ENCODE measurements around the gene WDR5. TPM values are rescaled to one million over a fixed set of nuclear protein-coding genes. Genes with fewer than 3 reads are reported as not detected.

The WDR5 gene
- total and polyA plus RNA-seq, 9 of the 15 experiments (the other 6 are each of a cell fraction or from before 2014, with no cell fraction given), result 3.0 to 56.8 (median 38.6) TPM

DNA sequence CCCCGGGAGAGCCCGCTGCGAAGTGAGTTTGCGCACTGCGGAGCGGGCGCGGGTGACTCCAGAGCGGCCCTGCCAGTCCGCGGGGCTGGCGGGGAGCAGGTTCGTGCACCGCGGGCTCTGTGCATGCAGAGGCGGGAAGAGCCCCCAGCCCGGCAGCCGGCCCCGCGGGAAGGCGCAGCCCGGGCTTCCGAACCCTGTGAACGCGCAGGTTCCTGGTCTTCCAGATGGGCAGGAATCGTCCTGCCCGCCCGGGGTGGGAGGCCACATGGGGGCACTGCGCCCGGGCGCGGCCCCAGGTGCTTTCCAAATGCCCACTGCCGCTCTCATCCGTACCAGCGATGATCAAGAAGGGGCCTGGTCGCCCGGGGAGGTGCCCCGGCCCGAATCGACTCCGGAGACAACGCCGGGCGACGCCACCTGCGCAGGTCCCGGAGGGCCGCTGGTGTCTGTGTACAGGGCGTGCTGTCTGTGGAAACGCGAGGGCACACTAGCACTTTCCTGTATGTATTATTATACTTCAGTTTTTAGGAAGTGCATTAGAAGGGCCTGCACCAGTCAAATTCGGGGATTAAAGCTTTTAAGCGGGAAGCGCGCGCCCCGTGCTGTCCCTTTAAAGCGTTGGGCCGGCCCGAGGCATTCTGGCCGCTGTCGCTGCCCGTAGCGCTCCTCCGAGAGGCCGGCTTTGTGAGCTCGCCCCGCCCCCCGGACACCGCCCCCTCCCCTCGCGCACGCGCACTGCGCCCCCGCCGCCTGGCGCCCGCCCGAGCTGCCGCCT lies at the start of gene WDR5 (continued):
- TF ChIP-seq GATAD2A (IDR thresholded peaks at IDR 0.05), result no peak
- no peak for TF ChIP-seq STAT5A (IDR thresholded peaks at IDR 0.05; ENCODE audit: borderline replicate concordance, low read length)
- no peak for TF ChIP-seq PTTG1 (tag; IDR thresholded peaks at IDR 0.05; ENCODE audit: low read depth)
- TF ChIP-seq ARNT (IDR thresholded peaks at IDR 0.05), result no peak
- TF ChIP-seq EGR1 (conservative IDR thresholded peaks at IDR 0.05), result no peak
- no peak for TF ChIP-seq FIP1L1 (IDR thresholded peaks at IDR 0.05; ENCODE audit: low read depth, low read length, poor library complexity, severe bottlenecking)
- TF ChIP-seq, protein P1, sequence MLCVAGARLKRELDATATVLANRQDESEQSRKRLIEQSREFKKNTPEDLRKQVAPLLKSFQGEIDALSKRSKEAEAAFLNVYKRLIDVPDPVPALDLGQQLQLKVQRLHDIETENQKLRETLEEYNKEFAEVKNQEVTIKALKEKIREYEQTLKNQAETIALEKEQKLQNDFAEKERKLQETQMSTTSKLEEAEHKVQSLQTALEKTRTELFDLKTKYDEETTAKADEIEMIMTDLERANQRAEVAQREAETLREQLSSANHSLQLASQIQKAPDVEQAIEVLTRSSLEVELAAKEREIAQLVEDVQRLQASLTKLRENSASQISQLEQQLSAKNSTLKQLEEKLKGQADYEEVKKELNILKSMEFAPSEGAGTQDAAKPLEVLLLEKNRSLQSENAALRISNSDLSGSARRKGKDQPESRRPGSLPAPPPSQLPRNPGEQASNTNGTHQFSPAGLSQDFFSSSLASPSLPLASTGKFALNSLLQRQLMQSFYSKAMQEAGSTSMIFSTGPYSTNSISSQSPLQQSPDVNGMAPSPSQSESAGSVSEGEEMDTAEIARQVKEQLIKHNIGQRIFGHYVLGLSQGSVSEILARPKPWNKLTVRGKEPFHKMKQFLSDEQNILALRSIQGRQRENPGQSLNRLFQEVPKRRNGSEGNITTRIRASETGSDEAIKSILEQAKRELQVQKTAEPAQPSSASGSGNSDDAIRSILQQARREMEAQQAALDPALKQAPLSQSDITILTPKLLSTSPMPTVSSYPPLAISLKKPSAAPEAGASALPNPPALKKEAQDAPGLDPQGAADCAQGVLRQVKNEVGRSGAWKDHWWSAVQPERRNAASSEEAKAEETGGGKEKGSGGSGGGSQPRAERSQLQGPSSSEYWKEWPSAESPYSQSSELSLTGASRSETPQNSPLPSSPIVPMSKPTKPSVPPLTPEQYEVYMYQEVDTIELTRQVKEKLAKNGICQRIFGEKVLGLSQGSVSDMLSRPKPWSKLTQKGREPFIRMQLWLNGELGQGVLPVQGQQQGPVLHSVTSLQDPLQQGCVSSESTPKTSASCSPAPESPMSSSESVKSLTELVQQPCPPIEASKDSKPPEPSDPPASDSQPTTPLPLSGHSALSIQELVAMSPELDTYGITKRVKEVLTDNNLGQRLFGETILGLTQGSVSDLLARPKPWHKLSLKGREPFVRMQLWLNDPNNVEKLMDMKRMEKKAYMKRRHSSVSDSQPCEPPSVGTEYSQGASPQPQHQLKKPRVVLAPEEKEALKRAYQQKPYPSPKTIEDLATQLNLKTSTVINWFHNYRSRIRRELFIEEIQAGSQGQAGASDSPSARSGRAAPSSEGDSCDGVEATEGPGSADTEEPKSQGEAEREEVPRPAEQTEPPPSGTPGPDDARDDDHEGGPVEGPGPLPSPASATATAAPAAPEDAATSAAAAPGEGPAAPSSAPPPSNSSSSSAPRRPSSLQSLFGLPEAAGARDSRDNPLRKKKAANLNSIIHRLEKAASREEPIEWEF (CRISPR knock-in tag; IDR thresholded peaks at IDR 0.05), result no peak
- TF ChIP-seq MEF2A (IDR thresholded peaks at IDR 0.05; ENCODE audit: control insufficient read depth, low read depth, low read length), result no peak
- TF ChIP-seq CBFA2T2 (conservative IDR thresholded peaks at IDR 0.05), result no peak
- no peak for TF ChIP-seq ZSCAN29 (IDR thresholded peaks at IDR 0.05)
- no peak for TF ChIP-seq CHCHD3 (CRISPR knock-in tag; IDR thresholded peaks at IDR 0.05)
- TF ChIP-seq CEBPB (tag; IDR thresholded peaks at IDR 0.05), result no peak
- TF ChIP-seq SIX5 (IDR thresholded peaks at IDR 0.05; ENCODE audit: borderline replicate concordance in 1 of 2, insufficient read depth in 1 of 2, low read depth in 1 of 2, low read length in 2 of 2), result no peak
- TF ChIP-seq NR2F6 (CRISPR knock-in tag; IDR thresholded peaks at IDR 0.05), result no peak
- TF ChIP-seq, protein P2, sequence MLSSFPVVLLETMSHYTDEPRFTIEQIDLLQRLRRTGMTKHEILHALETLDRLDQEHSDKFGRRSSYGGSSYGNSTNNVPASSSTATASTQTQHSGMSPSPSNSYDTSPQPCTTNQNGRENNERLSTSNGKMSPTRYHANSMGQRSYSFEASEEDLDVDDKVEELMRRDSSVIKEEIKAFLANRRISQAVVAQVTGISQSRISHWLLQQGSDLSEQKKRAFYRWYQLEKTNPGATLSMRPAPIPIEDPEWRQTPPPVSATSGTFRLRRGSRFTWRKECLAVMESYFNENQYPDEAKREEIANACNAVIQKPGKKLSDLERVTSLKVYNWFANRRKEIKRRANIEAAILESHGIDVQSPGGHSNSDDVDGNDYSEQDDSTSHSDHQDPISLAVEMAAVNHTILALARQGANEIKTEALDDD (IDR thresholded peaks at IDR 0.05), result no peak
- TF ChIP-seq FOS (IDR thresholded peaks at IDR 0.05; ENCODE audit: extremely low read depth, insufficient read length), result no peak
- no peak for TF ChIP-seq POLR3A (IDR thresholded peaks at IDR 0.05; ENCODE audit: borderline replicate concordance, extremely low read depth, insufficient read depth, insufficient read length)
- TF ChIP-seq, protein P3, sequence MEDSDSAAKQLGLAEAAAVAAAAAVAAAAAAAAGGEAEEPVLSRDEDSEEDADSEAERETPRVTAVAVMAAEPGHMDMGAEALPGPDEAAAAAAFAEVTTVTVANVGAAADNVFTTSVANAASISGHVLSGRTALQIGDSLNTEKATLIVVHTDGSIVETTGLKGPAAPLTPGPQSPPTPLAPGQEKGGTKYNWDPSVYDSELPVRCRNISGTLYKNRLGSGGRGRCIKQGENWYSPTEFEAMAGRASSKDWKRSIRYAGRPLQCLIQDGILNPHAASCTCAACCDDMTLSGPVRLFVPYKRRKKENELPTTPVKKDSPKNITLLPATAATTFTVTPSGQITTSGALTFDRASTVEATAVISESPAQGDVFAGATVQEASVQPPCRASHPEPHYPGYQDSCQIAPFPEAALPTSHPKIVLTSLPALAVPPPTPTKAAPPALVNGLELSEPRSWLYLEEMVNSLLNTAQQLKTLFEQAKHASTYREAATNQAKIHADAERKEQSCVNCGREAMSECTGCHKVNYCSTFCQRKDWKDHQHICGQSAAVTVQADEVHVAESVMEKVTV (CRISPR knock-in tag; IDR thresholded peaks at IDR 0.05), result no peak
- peak; percentile 35; the same call in 1 of the 2 replicates for TF ChIP-seq GABPB1 (CRISPR knock-in tag; IDR thresholded peaks at IDR 0.05)
- TF ChIP-seq, protein P4, sequence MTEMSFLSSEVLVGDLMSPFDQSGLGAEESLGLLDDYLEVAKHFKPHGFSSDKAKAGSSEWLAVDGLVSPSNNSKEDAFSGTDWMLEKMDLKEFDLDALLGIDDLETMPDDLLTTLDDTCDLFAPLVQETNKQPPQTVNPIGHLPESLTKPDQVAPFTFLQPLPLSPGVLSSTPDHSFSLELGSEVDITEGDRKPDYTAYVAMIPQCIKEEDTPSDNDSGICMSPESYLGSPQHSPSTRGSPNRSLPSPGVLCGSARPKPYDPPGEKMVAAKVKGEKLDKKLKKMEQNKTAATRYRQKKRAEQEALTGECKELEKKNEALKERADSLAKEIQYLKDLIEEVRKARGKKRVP (CRISPR knock-in tag; IDR thresholded peaks at IDR 0.05), result no peak
- TF ChIP-seq ZNF717 (CRISPR knock-in tag; IDR thresholded peaks at IDR 0.05), result no peak

Measured in K562 (cell line).